ENCODE data around the gene NUAK2.
"Not testable (repeated sequence)": the region's sequence is repeated elsewhere in the genome, so short reads cannot be mapped to it uniquely, and the experiment has no call there.

The NUAK2 gene

GRCh38 chr1:205301205-205301821 is 20.2 kb downstream of the NUAK2 start:
- in situ Hi-C loops (cut with MboI; ENCODE audit: low sequenced_read_pairs), result no loop called here

GRCh38 chr1:205300149-205300548 is 21.4 kb downstream of the NUAK2 start:
- in situ Hi-C loops (cut with MboI; ENCODE audit: low sequenced_read_pairs), result no loop called here

GRCh38 chr1:205298191-205298994 is 23.2 kb downstream of the NUAK2 start:
- in situ Hi-C loops (cut with MboI; ENCODE audit: low sequenced_read_pairs), result no loop called here

GRCh38 chr1:205297546-205298177 is 23.9 kb downstream of the NUAK2 start:
- in situ Hi-C loops (cut with MboI; ENCODE audit: low sequenced_read_pairs), result not testable (repeated sequence)

GRCh38 chr1:205296154-205296553 is 25.4 kb downstream of the NUAK2 start:
- in situ Hi-C loops (cut with MboI; ENCODE audit: low sequenced_read_pairs), result no loop called here

GRCh38 chr1:205294934-205295333 is 26.6 kb downstream of the NUAK2 start:
- in situ Hi-C loops (cut with MboI; ENCODE audit: low sequenced_read_pairs), result no loop called here

- in situ Hi-C loops (cut with MboI; ENCODE audit: low sequenced_read_pairs), result no loop called here
Observed at GRCh38 chr1:205294175-205294917, 27.2 kb downstream of the NUAK2 start.

GRCh38 chr1:205293350-205294074 is 28.0 kb downstream of the NUAK2 start:
- in situ Hi-C loops (cut with MboI; ENCODE audit: low sequenced_read_pairs), result no loop called here

GRCh38 chr1:205291596-205291995 is 29.9 kb downstream of the NUAK2 start:
- in situ Hi-C loops (cut with MboI; ENCODE audit: low sequenced_read_pairs), result no loop called here

GRCh38 chr1:205287767-205288559 is 33.6 kb downstream of the NUAK2 start:
- in situ Hi-C loops (cut with MboI; ENCODE audit: low sequenced_read_pairs), result loop anchor here (5.0 kb wide), 1 partner anchor 34 kb away; the partner anchor contains the start of gene NUAK2

- in situ Hi-C loops (cut with MboI; ENCODE audit: low sequenced_read_pairs), result loop anchor here (5.0 kb wide), 1 partner anchor 35 kb away; the partner anchor contains the start of gene NUAK2
Observed at GRCh38 chr1:205287076-205287475, 34.5 kb downstream of the NUAK2 start.

- in situ Hi-C loops (cut with MboI; ENCODE audit: low sequenced_read_pairs), result loop anchor here (5.0 kb wide), 1 partner anchor 36 kb away; the partner anchor contains the start of gene NUAK2
Observed at GRCh38 chr1:205286335-205286950, 35.1 kb downstream of the NUAK2 start.

- in situ Hi-C loops (cut with MboI; ENCODE audit: low sequenced_read_pairs), result loop anchor here (5.0 kb wide), 1 partner anchor 37 kb away; the partner anchor contains the start of gene NUAK2
Observed at GRCh38 chr1:205285381-205286101, 36.0 kb downstream of the NUAK2 start.

- in situ Hi-C loops (cut with MboI; ENCODE audit: low sequenced_read_pairs), result loop anchor here (5.0 kb wide), 1 partner anchor 38 kb away; the partner anchor contains the start of gene NUAK2
Observed at GRCh38 chr1:205284420-205285144, 37.0 kb downstream of the NUAK2 start.

- in situ Hi-C loops (cut with MboI; ENCODE audit: low sequenced_read_pairs), result no loop called here
Observed at GRCh38 chr1:205283270-205284147, 38.0 kb downstream of the NUAK2 start.

- in situ Hi-C loops (cut with MboI; ENCODE audit: low sequenced_read_pairs), result not testable (repeated sequence)
Observed at GRCh38 chr1:205280666-205281395, 40.7 kb downstream of the NUAK2 start.
